ENCODE measurements around the gene TNFRSF17.
A peak's percentile ranks its signal among the peaks of the same experiment; 100 is the strongest.

TNFRSF17 gene

GRCh38 chr16:11977376-11978041 lies 12.5 kb downstream of the TNFRSF17 start:
- intact Hi-C loops (cut with DNase I; ENCODE audit: low total_unique reads) = loop anchor here (10.0 kb wide), 2 partner anchors 63 to 87 kb away; partner anchors contain the start of gene GSPT1
- Histone ChIP-seq H3K9me3 (no peaks in the 10 kb centered on the region), H3K27me3 (no peaks in the 10 kb centered on the region), H3K4me1 (peaks cover 0 to 23% (median 13%) of the 10 kb centered on the region in 4 donors), H3K27ac (peak overlapping the region; percentile 75 to 87), H3K4me3 (peak overlapping the region; percentile 82 to 93), H3K36me3 (peaks cover 0 to 17% (median 0%) of the 10 kb centered on the region in 3 donors)
- peak; percentile 63 to 75 for DNase-seq
- TF ChIP-seq CTCF (IDR thresholded peaks at IDR 0.05) = no peak

GRCh38 chr16:11978080-11978479 lies 13.1 kb downstream of the TNFRSF17 start:
- H3K27me3 ChIP-seq = no peaks in the 10 kb centered on the region
- H3K4me1 ChIP-seq = peaks cover 0 to 23% (median 13%) of the 10 kb centered on the region in 4 donors
- H3K9me3 ChIP-seq = no peaks in the 10 kb centered on the region
- peak overlapping the region in 1 of 2 donors; percentile 82 for H3K4me3 ChIP-seq
- H3K36me3 ChIP-seq = peaks cover 0 to 12% (median 0%) of the 10 kb centered on the region in 3 donors
- TF ChIP-seq CTCF (IDR thresholded peaks at IDR 0.05) = no peak
- intact Hi-C loops (cut with DNase I; ENCODE audit: low total_unique reads) = loop anchor here (10.0 kb wide), 2 partner anchors 63 to 87 kb away; partner anchors contain the start of gene GSPT1
- DNase-seq = no peak
- H3K27ac ChIP-seq = peak overlapping the region; percentile 75 to 87

- no peak overlapping the region for H3K27ac ChIP-seq
- H3K4me1 ChIP-seq = peaks cover 0 to 23% (median 13%) of the 10 kb centered on the region in 4 donors
- no peak for TF ChIP-seq CTCF (IDR thresholded peaks at IDR 0.05)
- no peaks in the 10 kb centered on the region for H3K27me3 ChIP-seq
- DNase-seq = no peak
- no peak overlapping the region for H3K4me3 ChIP-seq
- intact Hi-C loops (cut with DNase I; ENCODE audit: low total_unique reads) = loop anchor here (10.0 kb wide), 2 partner anchors 64 to 86 kb away; partner anchors contain the start of gene GSPT1
- peaks cover 0 to under 1% (median 0%) of the 10 kb centered on the region in 3 donors for H3K36me3 ChIP-seq
- no peaks in the 10 kb centered on the region for H3K9me3 ChIP-seq
Measured at GRCh38 chr16:11979013-11979672, 14.1 kb downstream of the TNFRSF17 start.

GRCh38 chr16:11980136-11980844 lies 15.3 kb downstream of the TNFRSF17 start:
- no peak for DNase-seq
- intact Hi-C loops (cut with DNase I; ENCODE audit: low total_unique reads) = no loop called here
- Histone ChIP-seq H3K9me3 (no peaks in the 10 kb centered on the region), H3K27me3 (no peaks in the 10 kb centered on the region), H3K4me1 (peaks cover 0 to 23% (median 13%) of the 10 kb centered on the region in 4 donors), H3K4me3 (no peak overlapping the region), H3K36me3 (no peaks in the 10 kb centered on the region), H3K27ac (no peak overlapping the region)
- TF ChIP-seq CTCF (IDR thresholded peaks at IDR 0.05) = no peak

GRCh38 chr16:11985250-11985649 lies 20.2 kb downstream of the TNFRSF17 start:
- no peak for DNase-seq
- Histone ChIP-seq H3K27me3 (no peaks in the 10 kb centered on the region), H3K9me3 (no peaks in the 10 kb centered on the region), H3K27ac (no peak overlapping the region), H3K4me3 (no peak overlapping the region), H3K4me1 (no peaks in the 10 kb centered on the region), H3K36me3 (no peaks in the 10 kb centered on the region)
- intact Hi-C loops (cut with DNase I; ENCODE audit: low total_unique reads) = no loop called here
- TF ChIP-seq CTCF (IDR thresholded peaks at IDR 0.05) = no peak

Measured in tibial artery (tissue), 4 donors.